ENCODE results near the gene NDUFA13. TPM values are rescaled to one million over a fixed set of nuclear protein-coding genes. Genes with fewer than 3 reads are reported as not detected.

Gene NDUFA13
- total RNA-seq, 1 donor from 2014 or later, result 278 TPM

GRCh38 chr19:19548915-19549759 is 33.1 kb downstream of the NDUFA13 start:
- Mint-ChIP-seq H3K9me3 (ENCODE audit: unreplicated experiment) (no peaks in the 10 kb centered on the region), H3K27ac (ENCODE audit: unreplicated experiment) (no peak overlapping the region), H3K4me1 (ENCODE audit: unreplicated experiment) (no peaks in the 10 kb centered on the region), H3K36me3 (ENCODE audit: low read depth, unreplicated experiment) (peaks cover 4% of the 10 kb centered on the region), H3K4me3 (ENCODE audit: unreplicated experiment) (no peak overlapping the region), H3K27me3 (ENCODE audit: unreplicated experiment) (peaks cover 10% of the 10 kb centered on the region)
- DNase-seq (ENCODE audit: low spot score), result no peak
- no peak for TF ChIP-seq CTCF (IDR thresholded peaks at IDR 0.05; ENCODE audit: unreplicated experiment)

DNA sequence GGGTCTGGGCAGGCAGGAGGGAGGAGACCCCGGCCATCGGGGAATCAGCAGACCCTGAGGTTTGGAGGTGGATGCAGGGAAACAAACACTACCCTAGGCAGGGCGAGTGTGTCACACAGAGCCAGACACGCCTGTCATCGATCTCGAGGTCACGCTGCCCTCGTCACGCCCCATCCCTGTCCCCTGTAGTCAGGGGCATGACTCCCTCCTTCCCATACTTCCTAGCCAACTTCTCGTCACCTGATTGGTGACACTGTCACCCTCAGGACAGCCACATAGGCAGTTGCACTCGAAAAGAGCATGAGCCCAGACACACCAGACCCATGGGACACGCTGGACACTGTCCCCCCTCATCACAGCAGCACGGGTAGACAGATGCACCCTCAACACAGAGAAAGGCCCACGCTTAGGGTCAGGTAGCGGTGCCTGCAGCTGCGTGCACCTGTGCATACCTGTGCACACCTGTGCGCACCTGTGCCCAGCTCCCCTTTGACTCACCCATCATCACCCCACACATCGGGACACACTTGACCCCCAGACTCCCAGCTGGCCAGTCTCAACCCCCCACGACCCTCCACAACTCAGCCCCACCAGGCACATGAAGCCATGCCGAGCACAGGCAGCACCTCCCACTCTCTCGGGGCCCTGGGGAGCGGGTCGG is 33.9 kb downstream of the NDUFA13 start:
- Mint-ChIP-seq H3K4me1 (ENCODE audit: unreplicated experiment) (no peaks in the 10 kb centered on the region), H3K27ac (ENCODE audit: unreplicated experiment) (no peak overlapping the region), H3K36me3 (ENCODE audit: low read depth, unreplicated experiment) (peaks cover 4% of the 10 kb centered on the region), H3K4me3 (ENCODE audit: unreplicated experiment) (no peak overlapping the region), H3K9me3 (ENCODE audit: unreplicated experiment) (no peaks in the 10 kb centered on the region), H3K27me3 (ENCODE audit: unreplicated experiment) (peaks cover 10% of the 10 kb centered on the region)
- TF ChIP-seq CTCF (IDR thresholded peaks at IDR 0.05; ENCODE audit: unreplicated experiment), result no peak
- DNase-seq (ENCODE audit: low spot score), result no peak

DNA sequence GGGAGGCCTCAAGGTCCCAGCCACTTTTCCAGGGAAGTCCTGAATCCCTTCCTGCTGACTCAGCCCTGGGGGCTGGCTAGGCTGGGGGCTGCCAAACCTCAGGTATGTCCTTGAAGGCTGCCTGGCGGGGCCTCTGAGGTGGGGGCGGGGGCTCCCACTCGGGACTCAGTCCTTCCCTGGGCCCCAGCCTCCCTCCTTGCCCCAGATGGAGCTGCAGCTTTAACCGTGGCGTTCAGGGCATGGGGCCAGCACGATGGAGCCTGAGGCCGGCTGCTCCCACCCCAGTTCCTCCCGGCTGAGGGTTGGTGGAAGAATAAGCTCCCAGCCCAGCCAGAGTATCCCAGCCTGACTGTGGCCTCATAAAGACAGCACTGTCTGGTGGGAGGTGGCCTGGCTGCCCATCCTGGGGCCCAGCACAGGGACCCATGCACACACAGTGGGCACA is 34.5 kb downstream of the NDUFA13 start:
- H3K27ac Mint-ChIP-seq (ENCODE audit: unreplicated experiment), result no peak overlapping the region
- DNase-seq (ENCODE audit: low spot score), result no peak
- peaks cover 4% of the 10 kb centered on the region for H3K36me3 Mint-ChIP-seq (ENCODE audit: low read depth, unreplicated experiment)
- no peak overlapping the region for H3K4me3 Mint-ChIP-seq (ENCODE audit: unreplicated experiment)
- no peaks in the 10 kb centered on the region for H3K9me3 Mint-ChIP-seq (ENCODE audit: unreplicated experiment)
- no peak for TF ChIP-seq CTCF (IDR thresholded peaks at IDR 0.05; ENCODE audit: unreplicated experiment)
- no peaks in the 10 kb centered on the region for H3K4me1 Mint-ChIP-seq (ENCODE audit: unreplicated experiment)
- H3K27me3 Mint-ChIP-seq (ENCODE audit: unreplicated experiment), result peaks cover 12% of the 10 kb centered on the region

DNA sequence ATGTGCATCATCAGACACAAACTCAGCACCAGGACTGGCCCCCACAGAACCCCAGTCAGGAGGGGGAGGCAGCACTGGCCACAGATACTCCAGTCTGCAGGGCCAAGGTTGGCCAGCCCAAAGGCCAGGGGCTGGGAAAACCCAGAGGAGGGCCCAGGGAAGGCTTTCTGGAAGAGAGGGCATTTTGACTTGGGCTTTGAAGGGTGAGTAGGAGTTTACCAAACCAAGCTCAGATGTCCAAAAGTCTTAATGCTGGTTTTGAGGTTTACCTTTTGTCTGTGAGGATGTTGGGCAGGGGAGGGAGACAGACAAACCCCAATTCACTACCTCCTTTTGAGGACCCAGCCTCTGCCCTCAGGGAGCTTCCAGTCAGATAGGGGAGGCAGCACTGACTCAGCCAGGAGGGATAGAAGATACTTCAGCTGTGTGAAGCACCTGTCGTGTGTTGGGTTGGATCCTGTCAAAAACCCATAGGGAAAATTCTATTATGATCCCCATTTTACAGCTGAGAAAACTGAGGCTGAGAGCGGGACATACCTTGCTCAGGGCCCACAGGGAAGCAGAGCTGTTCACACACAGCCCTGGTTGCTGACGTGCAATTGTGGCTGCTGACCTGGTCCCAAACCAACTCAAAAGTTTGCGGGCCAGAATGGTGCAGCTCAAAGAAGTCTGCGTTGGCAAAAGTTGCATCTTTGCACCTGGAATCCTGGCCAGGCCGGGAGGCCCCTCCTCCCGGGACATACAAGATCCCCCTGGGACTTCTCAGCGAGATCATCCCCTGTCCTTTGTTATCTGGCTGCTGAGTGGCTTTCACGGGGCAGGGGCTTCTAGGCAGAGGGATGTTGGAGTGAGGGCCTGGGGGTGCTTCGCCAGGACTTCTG is 35.2 kb downstream of the NDUFA13 start:
- Mint-ChIP-seq H3K27me3 (ENCODE audit: unreplicated experiment) (peaks cover 9% of the 10 kb centered on the region), H3K4me3 (ENCODE audit: unreplicated experiment) (no peak overlapping the region), H3K27ac (ENCODE audit: unreplicated experiment) (no peak overlapping the region), H3K4me1 (ENCODE audit: unreplicated experiment) (no peaks in the 10 kb centered on the region), H3K36me3 (ENCODE audit: low read depth, unreplicated experiment) (peaks cover 4% of the 10 kb centered on the region), H3K9me3 (ENCODE audit: unreplicated experiment) (no peaks in the 10 kb centered on the region)
- no peak for DNase-seq (ENCODE audit: low spot score)
- no peak for TF ChIP-seq CTCF (IDR thresholded peaks at IDR 0.05; ENCODE audit: unreplicated experiment)

Data from endothelial cell (in vitro differentiated cells).